ENCODE data around the gene KCNH1.

KCNH1 gene

GRCh38 chr1:210814382-210815123 lies 319.4 kb downstream of the KCNH1 start:
- no peak for DNase-seq (ENCODE audit: low spot score)

- no peak for DNase-seq (ENCODE audit: low spot score)
Observed at GRCh38 chr1:210801501-210801900, 332.4 kb downstream of the KCNH1 start.

DNA sequence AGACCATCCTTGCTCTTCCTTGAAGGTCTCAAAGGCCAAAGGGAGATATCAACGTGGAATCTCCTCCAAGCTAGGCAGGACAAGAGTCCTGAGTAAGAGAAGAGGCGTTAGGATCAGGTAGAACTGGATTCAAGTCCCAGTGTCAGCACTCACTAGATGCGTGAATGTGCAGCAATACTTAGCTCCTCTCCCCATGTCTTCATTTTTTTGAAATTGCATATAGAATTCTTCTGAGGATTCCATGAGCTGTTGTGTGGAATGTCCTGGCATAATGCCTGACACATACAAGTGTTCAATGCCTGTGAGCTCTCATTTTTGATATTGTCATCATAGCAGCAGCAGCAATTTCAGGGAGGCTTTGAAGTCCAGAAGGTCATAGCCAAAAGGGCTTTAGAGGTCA lies 333.2 kb downstream of the KCNH1 start:
- DNase-seq (ENCODE audit: low spot score): no peak

DNA sequence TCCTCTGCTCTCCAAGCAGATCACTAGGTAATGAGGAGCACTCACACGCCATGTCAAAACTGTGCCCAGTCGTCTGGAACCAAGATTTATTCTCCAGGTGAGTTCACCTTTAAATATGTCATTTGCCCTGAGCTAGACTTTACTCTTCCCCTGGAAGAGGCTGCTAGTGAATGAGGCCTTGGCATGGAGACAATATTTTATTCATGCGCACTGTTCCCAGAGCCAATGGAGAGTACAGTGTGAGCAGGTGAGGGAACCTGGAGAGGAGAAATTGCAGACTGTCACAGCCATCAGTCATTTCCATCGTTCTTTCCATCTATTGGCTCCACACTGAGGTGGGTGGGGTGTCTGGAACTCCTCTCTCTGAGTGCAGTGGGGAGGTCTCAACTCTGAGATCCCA lies 333.6 kb downstream of the KCNH1 start:
- no peak for DNase-seq (ENCODE audit: low spot score)

DNA sequence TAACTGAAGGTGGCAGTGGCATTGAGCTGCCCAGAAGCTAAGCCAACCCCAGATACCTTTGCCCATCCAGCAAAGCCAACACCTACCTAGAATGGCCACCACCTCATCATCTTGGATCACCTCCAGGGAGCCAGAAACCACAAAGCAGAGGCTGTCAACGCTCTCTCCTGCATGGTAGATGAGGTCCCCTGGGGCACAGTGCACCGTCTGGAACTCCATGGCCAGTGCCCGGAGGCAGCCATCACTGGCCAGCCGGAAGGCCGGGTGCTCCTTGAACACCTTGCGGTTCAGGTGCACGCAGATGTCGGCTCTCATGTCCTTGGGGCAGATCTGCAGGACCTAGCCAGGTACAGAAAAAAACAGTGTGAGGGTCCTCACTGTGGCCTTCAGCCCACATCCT lies 336.5 kb downstream of the KCNH1 start:
- no peak for DNase-seq (ENCODE audit: low spot score)

DNA sequence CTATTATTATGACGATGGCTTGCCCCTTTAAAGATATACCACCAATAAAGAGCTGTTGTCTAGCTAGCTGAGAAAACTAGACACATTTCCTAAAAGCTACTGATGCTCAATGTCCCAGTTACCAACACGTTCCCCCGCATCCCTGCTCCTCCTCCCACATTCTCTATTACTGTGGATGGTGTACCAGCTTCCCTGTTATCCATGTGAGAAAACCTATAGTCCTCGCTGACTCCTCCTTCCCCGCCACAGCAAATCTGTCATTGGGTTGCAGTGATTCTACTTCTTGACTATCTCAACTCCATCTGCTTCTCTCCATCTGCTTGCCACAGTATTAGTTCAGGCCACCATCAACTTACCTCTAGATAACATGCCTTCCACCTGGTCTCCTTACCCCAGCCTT lies 337.5 kb downstream of the KCNH1 start:
- DNase-seq (ENCODE audit: low spot score): no peak

DNA sequence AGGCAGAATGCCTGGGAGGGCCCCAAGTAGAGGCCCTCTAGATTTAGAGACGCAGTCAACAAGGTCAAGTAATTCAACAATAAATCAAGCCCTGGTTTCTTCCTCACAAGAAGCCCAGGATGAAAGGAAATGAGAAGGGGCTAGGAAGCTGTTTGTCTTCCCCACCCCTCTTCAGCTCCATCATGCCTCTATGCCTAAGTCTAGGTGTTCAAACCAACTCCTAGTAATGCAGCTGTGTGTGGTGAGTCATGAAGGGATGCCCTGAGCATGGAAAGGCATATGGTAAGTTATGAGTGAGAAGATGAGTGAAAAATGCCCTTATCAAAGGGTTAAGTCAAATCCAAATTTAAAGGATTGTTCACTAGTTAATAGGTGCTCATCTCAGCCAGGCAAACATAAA lies 339.5 kb downstream of the KCNH1 start:
- no peak for DNase-seq (ENCODE audit: low spot score)

GRCh38 chr1:210792250-210793102 lies 341.5 kb downstream of the KCNH1 start:
- peak; percentile 24 for DNase-seq (ENCODE audit: low spot score)

- DNase-seq (ENCODE audit: low spot score): no peak
Observed at GRCh38 chr1:210790196-210790595, 343.8 kb downstream of the KCNH1 start.

- no peak for DNase-seq (ENCODE audit: low spot score)
Observed at GRCh38 chr1:210787800-210788199, 346.1 kb downstream of the KCNH1 start.

DNA sequence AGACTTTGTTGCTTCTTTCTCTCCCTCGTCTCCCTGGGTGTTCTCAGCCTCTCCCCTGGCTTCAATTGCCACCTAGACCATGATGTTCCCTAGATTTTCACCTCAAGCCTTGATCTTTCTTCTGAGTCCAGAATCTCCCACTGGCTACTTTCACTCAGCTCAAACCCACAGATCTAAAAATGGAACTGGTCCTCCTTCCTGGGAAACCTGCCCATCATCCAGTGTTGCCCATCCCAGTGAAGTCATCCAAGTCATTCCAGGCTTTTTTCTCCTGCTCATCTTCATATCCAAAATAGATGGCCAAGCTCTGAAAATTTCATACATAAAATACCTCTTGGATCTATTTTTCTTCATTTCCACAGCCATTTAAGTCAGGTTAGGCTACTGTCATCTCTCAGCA lies 347.4 kb downstream of the KCNH1 start:
- no peak for DNase-seq (ENCODE audit: low spot score)

- DNase-seq (ENCODE audit: low spot score): no peak
Observed at GRCh38 chr1:210783925-210784324, 350.0 kb downstream of the KCNH1 start.

DNA sequence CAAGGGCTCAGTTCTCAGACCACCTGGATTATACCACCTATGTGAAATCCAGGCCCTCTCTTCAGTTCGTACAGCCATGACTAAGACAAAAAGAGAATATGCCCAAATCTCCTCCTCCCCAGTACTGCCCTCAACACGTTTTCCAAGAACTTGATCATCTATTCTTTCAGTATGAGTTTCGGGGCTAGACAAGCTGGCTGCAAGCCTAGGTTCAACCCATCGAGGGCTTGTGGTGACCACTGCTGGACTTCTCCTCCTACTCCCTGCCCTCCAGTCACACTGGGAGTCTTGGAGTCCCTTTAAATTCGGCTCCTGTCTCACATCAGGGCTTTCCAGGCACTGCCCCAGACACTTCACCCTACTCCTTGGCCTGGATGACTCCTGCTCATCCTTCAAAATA lies 352.3 kb downstream of the KCNH1 start:
- DNase-seq (ENCODE audit: low spot score): no peak

DNA sequence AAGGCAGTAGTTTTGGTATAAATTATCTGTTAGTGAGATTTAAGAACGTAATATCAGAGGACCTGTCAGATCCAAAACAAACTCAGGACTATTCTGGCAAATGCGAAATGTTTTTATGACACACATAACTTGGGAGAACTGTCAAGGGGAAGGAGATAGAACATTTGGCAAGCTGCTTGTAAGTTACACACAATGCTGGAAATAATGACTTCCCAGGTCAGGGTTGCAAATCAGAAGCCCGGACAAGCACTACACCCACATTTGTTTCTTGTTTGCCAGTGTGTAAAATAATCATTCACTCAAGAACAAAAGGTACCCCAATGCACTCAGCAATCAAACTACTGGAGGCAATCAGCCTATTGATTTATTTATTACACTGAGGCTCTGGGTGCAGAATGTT lies 354.7 kb downstream of the KCNH1 start:
- DNase-seq (ENCODE audit: low spot score): no peak

DNA sequence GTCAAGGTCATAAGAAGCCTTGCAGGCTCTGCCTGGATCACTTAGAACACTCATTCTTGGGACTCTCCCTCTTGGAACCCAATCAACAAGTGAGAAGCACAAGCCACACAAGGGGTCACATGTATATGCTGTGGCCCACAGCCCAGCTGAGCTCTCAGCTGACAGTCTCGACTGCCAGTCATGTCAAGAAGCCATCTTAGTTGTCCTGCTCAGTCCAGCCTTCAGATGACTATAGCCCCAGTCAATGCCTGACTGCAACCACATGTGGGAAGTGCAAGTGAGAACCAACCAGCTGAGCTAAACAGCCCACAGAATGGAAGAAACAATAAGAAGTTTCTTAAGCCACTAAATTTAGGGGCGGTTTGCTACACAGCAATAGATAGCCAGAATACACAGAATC lies 356.0 kb downstream of the KCNH1 start:
- no peak for DNase-seq (ENCODE audit: low spot score)

GRCh38 chr1:210776712-210777111 lies 357.2 kb downstream of the KCNH1 start:
- no peak for DNase-seq (ENCODE audit: low spot score)

GRCh38 chr1:210775289-210775688 lies 358.7 kb downstream of the KCNH1 start:
- no peak for DNase-seq (ENCODE audit: low spot score)

- no peak for DNase-seq (ENCODE audit: low spot score)
Observed at GRCh38 chr1:210773450-210773849, 360.5 kb downstream of the KCNH1 start.

- DNase-seq (ENCODE audit: low spot score): peak; percentile 64
Observed at GRCh38 chr1:210771131-210771530, 362.8 kb downstream of the KCNH1 start.

DNA sequence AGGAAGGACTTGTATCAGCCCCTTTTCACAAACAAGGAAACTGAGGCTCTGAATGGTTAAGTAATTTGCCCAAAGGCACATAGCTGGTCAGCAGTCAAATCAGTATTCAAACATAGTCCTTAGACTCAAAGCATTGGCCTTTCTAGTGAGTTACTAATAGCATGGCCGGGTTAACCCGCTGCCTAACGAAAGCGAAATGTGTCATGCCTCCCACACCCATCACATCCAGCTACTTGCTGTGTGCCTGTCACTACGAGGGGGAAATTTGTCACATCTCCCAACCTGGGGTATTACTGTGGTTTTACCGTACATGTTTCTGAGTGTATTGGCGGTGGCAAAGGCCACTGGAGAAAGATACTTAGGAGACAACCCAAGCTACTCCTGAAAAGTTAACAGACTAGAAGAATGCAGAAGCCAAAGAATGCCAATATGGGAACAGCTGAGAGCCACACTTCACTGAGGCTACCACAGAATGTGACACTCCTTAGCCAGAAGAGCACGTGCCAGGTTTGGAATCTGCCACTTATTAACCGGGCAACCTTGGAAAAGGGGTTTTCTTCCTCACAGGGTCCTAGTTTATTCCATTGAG lies 363.5 kb downstream of the KCNH1 start:
- DNase-seq (ENCODE audit: low spot score): no peak

DNA sequence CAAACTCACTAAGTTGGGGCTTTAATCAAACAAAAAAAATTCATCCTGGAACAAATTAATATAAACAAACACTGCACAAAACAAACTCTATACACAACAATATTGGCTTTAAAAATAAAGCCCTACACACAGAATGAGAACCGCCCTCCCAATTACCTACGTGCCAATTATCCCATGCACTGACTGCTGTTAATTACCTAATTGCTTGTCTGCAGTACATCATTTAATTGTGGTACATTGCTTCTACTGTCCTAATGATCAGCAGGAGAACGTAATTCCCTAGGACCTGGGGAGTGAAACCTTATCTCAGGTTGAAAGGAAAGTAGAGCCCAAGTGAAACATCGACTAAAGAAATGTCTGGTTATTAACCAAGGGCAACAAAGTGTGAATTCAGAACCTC lies 364.5 kb downstream of the KCNH1 start:
- no peak for DNase-seq (ENCODE audit: low spot score)

DNA sequence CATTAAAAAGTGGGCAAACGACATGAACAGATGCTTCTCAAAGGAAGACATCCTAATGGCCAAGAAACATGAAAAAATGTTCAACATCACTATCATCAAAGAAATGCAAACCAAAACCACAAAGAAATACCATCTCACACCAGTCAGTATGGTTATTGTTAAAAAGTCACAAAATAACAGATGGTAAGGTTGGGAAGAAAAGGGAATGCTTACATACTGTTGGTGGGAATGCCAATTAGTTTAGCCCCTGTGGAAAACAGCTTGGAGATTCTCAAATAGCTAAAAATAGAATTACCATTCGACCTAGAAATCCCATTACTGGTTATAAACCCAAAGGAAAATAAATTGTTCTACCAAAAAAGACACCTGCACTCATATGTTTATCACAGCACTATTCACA lies 369.4 kb downstream of the KCNH1 start:
- DNase-seq (ENCODE audit: low spot score): no peak

DNA sequence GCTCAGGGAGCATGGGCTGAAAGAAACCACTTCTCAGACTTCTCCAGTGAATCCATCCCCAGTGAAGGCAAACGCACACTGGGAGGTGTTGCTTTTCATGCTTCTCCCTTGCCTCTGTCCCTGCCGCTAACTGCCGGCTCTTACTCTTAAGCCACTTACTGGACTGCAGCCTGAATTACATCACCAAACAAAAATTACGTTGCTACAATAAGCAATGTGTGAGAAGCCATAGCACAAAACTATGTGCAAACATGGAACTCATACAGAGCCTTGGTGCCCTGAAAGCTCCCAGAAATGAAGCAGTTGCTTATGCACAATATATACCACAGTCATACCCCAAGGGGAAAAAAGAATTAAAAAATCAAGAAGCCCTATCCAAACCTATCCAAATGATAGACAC lies 375.2 kb downstream of the KCNH1 start:
- no peak for DNase-seq (ENCODE audit: low spot score)
